Thoracic aorta (tissue), 2 donors: ENCODE data around the gene RER1. TPM values are rescaled to one million over a fixed set of nuclear protein-coding genes. Genes with fewer than 3 reads are reported as not detected.

Experiments used
- ATAC-seq: fragments of 150-250 bp; one replicate; pipeline ENCODE4 v1.8.0; 2017; ENCODE audit warnings: low read depth; ENCODE audit not compliant: insufficient number of reproducible peaks, low FRiP score
- DNase-seq: peaks from one replicate; pipeline ENCODE4 v3.0.0-alpha.2; 2020; ENCODE audit warnings: low spot score
- H3K27ac ChIP-seq, 2 donors: fragments of 200-600 bp; sonication (generic); 1 replicate in 1 of 2; 2 replicates in 1 of 2; pipeline ENCODE4 v1.5.1; 2016; ENCODE audit warnings: mild to moderate bottlenecking in 2 of 2, moderate library complexity in 2 of 2
- H3K27me3 ChIP-seq: fragments of 200-600 bp; sonication (generic); replicated peaks from 2 replicates; pipeline ENCODE4 v1.6.0; 2016; ENCODE audit warnings: mild to moderate bottlenecking; ENCODE audit not compliant: insufficient read depth
- H3K36me3 ChIP-seq: fragments of 200-600 bp; sonication (generic); one replicate; pipeline ENCODE4 v1.5.1; 2016
- H3K4me1 ChIP-seq, 2 donors: fragments of 200-600 bp; sonication (generic); 1 replicate in 1 of 2; 2 replicates in 1 of 2; pipeline versions ENCODE4 v1.5.1 to v1.6.0; 2016; ENCODE audit warnings: low read depth in 2 of 2, mild to moderate bottlenecking in 1 of 2; ENCODE audit not compliant: control insufficient read depth in 1 of 2
- H3K4me3 ChIP-seq: fragments of 200-600 bp; sonication (generic); 2 replicates; pipeline ENCODE4 v1.5.1; 2016; ENCODE audit warnings: mild to moderate bottlenecking
- H3K9me3 ChIP-seq: fragments of 200-600 bp; sonication (generic); 2 replicates; pipeline ENCODE4 v1.5.1; 2016
- CTCF ChIP-seq: fragments of 200-600 bp; sonication (generic); IDR thresholded peaks from one replicate; pipeline ENCODE4 v1.5.1; 2019; ENCODE audit warnings: antibody characterized with exemption
- total RNA-seq, 2 donors: library from RNA; depleted of rRNA; stranded (reverse); fragments of >200 nt; gene quantifications; one replicate each; pipeline versions ENCODE4 v1.1.0 to v1.2.3, GENCODE V29; 2016

RER1 gene
- total RNA-seq, 2 donors from 2014 or later, result 68.6 to 76.3 TPM

DNA sequence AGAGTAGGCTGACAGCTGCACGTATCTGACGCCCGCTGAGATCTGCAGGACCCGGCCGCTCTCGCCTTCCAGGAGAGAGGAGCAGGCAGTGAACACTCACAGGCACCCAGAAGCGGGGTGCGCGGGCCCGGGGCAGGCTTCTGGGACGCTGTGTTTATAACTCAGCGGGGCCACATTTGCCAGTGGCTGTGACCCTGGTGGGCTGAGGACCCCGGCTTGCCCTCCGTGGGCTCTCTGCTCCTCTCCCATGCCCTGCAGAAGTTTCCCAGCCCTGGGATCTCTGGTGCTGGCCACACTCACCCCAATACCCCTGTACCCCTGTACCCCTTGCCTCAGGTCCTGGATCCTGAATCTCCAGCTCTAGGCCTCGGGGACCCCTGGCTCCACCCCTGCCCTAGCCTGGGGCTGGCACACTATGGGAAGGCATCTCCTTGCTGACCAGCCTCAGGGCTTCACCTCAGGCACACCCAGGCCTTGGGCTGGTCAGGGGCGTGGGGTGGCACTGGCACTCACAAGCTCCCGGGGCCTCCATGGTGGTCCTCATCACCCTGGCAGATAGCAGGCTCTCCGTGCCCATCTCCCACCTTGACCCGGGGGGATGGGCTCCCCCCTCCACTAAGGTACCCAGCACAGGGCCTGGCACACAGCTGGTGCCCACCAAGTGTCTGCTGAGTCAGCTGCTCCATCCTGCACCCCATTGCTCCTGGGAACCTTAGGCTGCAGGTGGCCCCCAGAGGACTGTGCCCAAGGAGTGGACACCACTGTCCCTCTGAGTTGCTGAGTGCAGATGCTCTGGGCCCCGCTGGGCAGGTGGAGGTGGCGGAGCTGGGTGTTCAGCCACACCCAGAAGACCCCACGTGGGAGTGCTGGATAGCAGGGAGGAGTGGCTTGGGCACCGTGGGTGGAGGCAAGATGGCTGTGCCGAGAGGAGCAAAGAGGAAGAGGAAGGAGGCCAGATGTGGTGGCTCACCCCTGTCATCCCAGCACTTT, 32.7 kb upstream of the RER1 start:
- Histone ChIP-seq H3K27ac (no peak overlapping the region), H3K9me3 (no peaks in the 10 kb centered on the region), H3K36me3 (peaks cover 3% of the 10 kb centered on the region), H3K27me3 (no peaks in the 10 kb centered on the region), H3K4me1 (peaks cover 6 to 36% of the 10 kb centered on the region in 2 donors), H3K4me3 (no peak overlapping the region)
- no peak for ATAC-seq
- no peak for TF ChIP-seq CTCF
- no peak for DNase-seq

DNA sequence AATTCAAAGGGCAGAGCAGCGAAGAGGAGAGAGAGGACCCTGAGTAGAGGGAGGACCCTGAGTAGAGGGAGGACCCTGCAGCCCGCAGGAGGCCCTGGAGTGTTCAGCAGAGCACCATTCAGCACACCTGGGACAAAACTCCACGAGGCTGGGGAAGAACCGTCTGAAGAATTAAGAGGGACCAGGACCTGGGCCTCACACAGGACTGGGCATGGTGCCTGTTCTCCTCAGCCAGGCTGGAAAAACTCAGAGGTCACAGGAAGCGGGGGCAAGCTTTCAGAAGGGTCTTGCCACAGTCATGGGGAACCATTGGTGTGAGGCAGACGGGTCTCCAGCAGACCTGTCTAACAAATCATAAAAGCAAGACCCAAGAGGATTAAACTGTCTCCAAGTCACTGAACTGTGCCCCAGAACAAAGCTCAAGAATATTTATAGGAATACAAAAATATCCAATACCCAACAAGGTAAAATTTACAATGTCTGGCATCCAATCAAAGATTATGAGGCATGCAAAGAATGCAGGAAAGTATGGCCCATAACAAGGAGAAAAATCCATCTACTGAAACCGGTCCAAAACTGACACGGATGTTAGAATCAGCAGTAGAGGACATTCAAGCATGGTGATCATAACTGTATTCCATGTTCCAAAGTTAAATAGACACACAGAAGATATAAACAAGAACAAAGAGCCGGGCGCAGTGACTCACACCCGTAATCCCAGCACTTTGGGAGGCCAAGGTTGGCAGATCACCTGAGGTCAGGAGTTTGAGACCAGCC, 30.9 kb upstream of the RER1 start:
- Histone ChIP-seq H3K4me3 (no peak overlapping the region), H3K27ac (peak overlapping the region; percentile 8 to 31), H3K27me3 (no peaks in the 10 kb centered on the region), H3K4me1 (peaks cover 3 to 20% of the 10 kb centered on the region in 2 donors), H3K9me3 (no peaks in the 10 kb centered on the region), H3K36me3 (peaks cover 3% of the 10 kb centered on the region)
- no peak for TF ChIP-seq CTCF
- DNase-seq (no peak), ATAC-seq (no peak)

DNA sequence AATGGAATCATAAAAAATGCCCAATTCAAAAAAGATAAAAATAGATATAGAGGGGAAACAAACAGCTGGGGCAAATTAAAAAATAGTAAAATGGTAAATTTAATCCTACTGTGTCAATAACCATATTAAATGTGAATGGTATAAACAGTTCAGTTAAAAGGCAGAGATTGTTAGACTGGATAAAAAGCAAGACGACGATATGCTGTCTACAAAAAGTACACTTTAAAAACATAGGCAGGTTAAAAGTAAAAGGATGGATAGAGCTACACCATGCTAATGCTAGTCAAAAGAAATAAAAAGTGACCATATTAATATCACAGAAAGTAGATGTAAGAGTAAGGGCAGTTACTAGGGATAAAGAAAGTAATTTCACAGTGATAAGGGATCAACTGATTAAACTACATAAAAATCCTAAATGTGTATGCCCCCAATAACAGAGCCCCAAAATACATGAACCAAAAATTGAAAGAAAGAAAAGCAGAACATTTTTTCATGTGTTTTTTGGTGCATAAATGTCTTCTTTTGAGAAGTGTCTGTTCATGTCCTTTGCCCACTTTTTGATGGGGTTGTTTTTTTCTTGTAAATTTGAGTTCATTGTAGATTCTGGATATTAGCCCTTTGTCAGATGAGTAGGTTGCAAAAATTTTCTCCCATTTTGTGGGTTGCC, 27.7 kb upstream of the RER1 start:
- Histone ChIP-seq H3K36me3 (no peaks in the 10 kb centered on the region), H3K9me3 (no peaks in the 10 kb centered on the region), H3K4me1 (peaks cover 3 to 18% of the 10 kb centered on the region in 2 donors), H3K27me3 (no peaks in the 10 kb centered on the region), H3K27ac (no peak overlapping the region), H3K4me3 (no peak overlapping the region)
- DNase-seq, result no peak
- no peak for TF ChIP-seq CTCF
- no peak for ATAC-seq

GRCh38 chr1:2368053-2368744, 23.4 kb upstream of the RER1 start:
- DNase-seq (no peak), ATAC-seq (no peak)
- Histone ChIP-seq H3K27me3 (no peaks in the 10 kb centered on the region), H3K36me3 (no peaks in the 10 kb centered on the region), H3K9me3 (no peaks in the 10 kb centered on the region), H3K4me3 (no peak overlapping the region), H3K27ac (no peak overlapping the region), H3K4me1 (no peaks in the 10 kb centered on the region)
- TF ChIP-seq CTCF, result no peak
